ENCODE data around the gene KIF6. TPM values are rescaled to one million over a fixed set of nuclear protein-coding genes. Genes with fewer than 3 reads are reported as not detected.

The KIF6 gene
- total RNA-seq, 4 donors from 2014 or later = 0.40 to 1.3 (median 0.80) TPM

GRCh38 chr6:39342692-39343395, 382.4 kb downstream of the KIF6 start:
- H3K9me3 ChIP-seq = no peaks in the 10 kb centered on the region
- H3K36me3 ChIP-seq = no peaks in the 10 kb centered on the region
- peak; percentile 33 to 40 for DNase-seq
- 50 to 59% methylated on average over 14 of the region's 14 CpGs for WGBS, 2 donors
- intact Hi-C loops (cut with DNase I) = no loop called here
- no peak overlapping the region for H3K4me3 ChIP-seq (replicated peaks in 1 of 3)
- TF ChIP-seq CTCF (IDR thresholded peaks at IDR 0.05) = no peak
- no peak for TF ChIP-seq POLR2A (IDR thresholded peaks at IDR 0.05)
- peak overlapping the region; percentile 39 to 47 (median 46) for H3K27ac ChIP-seq
- H3K4me1 ChIP-seq = peaks cover 40 to 74% of the 10 kb centered on the region in 2 donors
- H3K27me3 ChIP-seq = no peaks in the 10 kb centered on the region

- no peaks in the 10 kb centered on the region for H3K27me3 ChIP-seq
- H3K36me3 ChIP-seq = no peaks in the 10 kb centered on the region
- 89 to 90% methylated on average over 5 of the region's 5 CpGs for WGBS, 2 donors
- TF ChIP-seq POLR2A (IDR thresholded peaks at IDR 0.05) = no peak
- no peak for TF ChIP-seq CTCF (IDR thresholded peaks at IDR 0.05)
- peaks cover 34 to 66% of the 10 kb centered on the region in 2 donors for H3K4me1 ChIP-seq
- no peak overlapping the region for H3K4me3 ChIP-seq (replicated peaks in 1 of 3)
- intact Hi-C loops (cut with DNase I) = no loop called here
- peak overlapping the region in 1 of 3 donors; percentile 78 for H3K27ac ChIP-seq
- H3K9me3 ChIP-seq = no peaks in the 10 kb centered on the region
- DNase-seq = no peak
Measured at GRCh38 chr6:39341937-39342336, 383.3 kb downstream of the KIF6 start.

- DNase-seq = no peak
- intact Hi-C loops (cut with DNase I) = no loop called here
- H3K4me3 ChIP-seq (replicated peaks in 1 of 3) = no peak overlapping the region
- TF ChIP-seq CTCF (IDR thresholded peaks at IDR 0.05) (no peak), POLR2A (IDR thresholded peaks at IDR 0.05) (no peak)
- no peaks in the 10 kb centered on the region for H3K36me3 ChIP-seq
- no peaks in the 10 kb centered on the region for H3K9me3 ChIP-seq
- H3K4me1 ChIP-seq = peaks cover 34 to 62% of the 10 kb centered on the region in 2 donors
- H3K27me3 ChIP-seq = no peaks in the 10 kb centered on the region
- 90 to 94% methylated on average over 3 of the region's 3 CpGs for WGBS, 2 donors
- H3K27ac ChIP-seq = peak overlapping the region in 2 of 3 donors; percentile 78 to 80
Measured at GRCh38 chr6:39341352-39341751, 383.9 kb downstream of the KIF6 start.

- no peak for TF ChIP-seq POLR2A (IDR thresholded peaks at IDR 0.05)
- TF ChIP-seq CTCF (IDR thresholded peaks at IDR 0.05) = peak in 1 of 6 experiments; percentile 10
- Histone ChIP-seq H3K4me3 (replicated peaks in 1 of 3) (no peak overlapping the region), H3K36me3 (no peaks in the 10 kb centered on the region), H3K9me3 (no peaks in the 10 kb centered on the region), H3K4me1 (peaks cover 34 to 53% of the 10 kb centered on the region in 2 donors), H3K27ac (peak overlapping the region; percentile 66 to 80 (median 78)), H3K27me3 (no peaks in the 10 kb centered on the region)
- 26 to 28% methylated on average over 9 to 10 of the region's 10 CpGs for WGBS, 2 donors
- intact Hi-C loops (cut with DNase I) = no loop called here
- peak; percentile 87 to 88 for DNase-seq
Measured at GRCh38 chr6:39339868-39340550, 385.2 kb downstream of the KIF6 start.
